ENCODE measurements around the gene CALY. TPM values are rescaled to one million over a fixed set of nuclear protein-coding genes. Genes with fewer than 3 reads are reported as not detected.

CALY gene
- total RNA-seq, 1 donor from 2014 or later: 1.5 TPM

- TF ChIP-seq, protein P1, sequence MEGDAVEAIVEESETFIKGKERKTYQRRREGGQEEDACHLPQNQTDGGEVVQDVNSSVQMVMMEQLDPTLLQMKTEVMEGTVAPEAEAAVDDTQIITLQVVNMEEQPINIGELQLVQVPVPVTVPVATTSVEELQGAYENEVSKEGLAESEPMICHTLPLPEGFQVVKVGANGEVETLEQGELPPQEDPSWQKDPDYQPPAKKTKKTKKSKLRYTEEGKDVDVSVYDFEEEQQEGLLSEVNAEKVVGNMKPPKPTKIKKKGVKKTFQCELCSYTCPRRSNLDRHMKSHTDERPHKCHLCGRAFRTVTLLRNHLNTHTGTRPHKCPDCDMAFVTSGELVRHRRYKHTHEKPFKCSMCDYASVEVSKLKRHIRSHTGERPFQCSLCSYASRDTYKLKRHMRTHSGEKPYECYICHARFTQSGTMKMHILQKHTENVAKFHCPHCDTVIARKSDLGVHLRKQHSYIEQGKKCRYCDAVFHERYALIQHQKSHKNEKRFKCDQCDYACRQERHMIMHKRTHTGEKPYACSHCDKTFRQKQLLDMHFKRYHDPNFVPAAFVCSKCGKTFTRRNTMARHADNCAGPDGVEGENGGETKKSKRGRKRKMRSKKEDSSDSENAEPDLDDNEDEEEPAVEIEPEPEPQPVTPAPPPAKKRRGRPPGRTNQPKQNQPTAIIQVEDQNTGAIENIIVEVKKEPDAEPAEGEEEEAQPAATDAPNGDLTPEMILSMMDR (conservative IDR thresholded peaks at IDR 0.05; ENCODE audit: low read depth, low read length): no peak
- H3K4me3 ChIP-seq (ENCODE audit: low read depth, low read length): no peak overlapping the region
- no peak for DNase-seq (ENCODE audit: low read depth)
These were observed 51.5 kb downstream of the CALY start for GRCh38 chr10:133285217-133285616.

DNA sequence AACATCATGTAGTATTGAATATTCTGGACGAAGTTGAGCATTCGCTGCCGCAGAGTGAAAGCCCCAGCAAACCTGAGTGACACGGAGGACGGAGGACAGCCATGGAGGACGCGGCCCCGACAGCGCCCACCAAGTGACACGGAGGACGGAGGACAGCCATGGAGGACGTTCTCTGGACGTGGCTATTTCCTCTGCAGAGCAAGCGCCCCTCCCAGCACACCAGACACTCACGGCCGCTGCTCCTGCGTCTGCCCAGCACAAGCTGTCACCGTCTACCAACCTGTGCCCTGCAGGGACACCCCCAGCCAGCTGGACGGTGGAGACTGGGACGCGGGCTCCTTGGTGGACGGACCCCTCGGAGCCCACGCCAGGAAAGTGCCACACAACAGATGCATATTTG, 52.8 kb downstream of the CALY start:
- no peak overlapping the region for H3K4me3 ChIP-seq (ENCODE audit: low read depth, low read length)
- DNase-seq (ENCODE audit: low read depth): no peak
- TF ChIP-seq, protein P1 (conservative IDR thresholded peaks at IDR 0.05; ENCODE audit: low read depth, low read length): no peak

DNA sequence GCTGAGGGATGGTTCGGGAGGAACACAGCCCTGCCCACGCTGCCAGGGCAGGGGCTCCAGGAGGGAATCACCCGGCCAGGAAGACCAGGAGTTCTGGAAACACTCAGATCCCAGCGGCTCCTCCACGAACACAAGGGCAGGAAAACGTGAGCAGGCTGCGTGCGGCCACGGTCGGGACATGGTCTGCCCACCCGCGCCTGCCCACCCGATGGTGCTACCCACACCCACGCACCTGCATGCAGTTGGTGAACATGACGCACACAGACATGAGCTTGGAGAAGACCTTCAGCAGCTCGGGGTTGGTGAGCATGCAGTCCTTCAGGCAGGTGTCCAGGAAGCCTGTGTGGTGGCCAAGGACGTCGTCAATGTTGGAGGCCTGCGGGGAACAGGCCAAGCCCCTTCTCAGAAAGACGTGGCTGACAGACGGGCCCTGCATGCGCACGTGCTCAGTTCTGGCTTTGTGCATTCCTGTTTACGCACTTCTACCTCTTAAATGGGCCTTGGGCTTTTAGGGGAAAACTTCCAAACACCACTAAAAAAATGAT, 53.8 kb downstream of the CALY start:
- H3K4me3 ChIP-seq (ENCODE audit: low read depth, low read length): no peak overlapping the region
- no peak for DNase-seq (ENCODE audit: low read depth)
- TF ChIP-seq, protein P1 (conservative IDR thresholded peaks at IDR 0.05; ENCODE audit: low read depth, low read length): no peak

GRCh38 chr10:133281628-133282372, 54.9 kb downstream of the CALY start:
- no peak for DNase-seq (ENCODE audit: low read depth)
- no peak overlapping the region for H3K4me3 ChIP-seq (ENCODE audit: low read depth, low read length)
- TF ChIP-seq, protein P1 (conservative IDR thresholded peaks at IDR 0.05; ENCODE audit: low read depth, low read length): no peak

GRCh38 chr10:133281084-133281483, 55.6 kb downstream of the CALY start:
- TF ChIP-seq, protein P1 (conservative IDR thresholded peaks at IDR 0.05; ENCODE audit: low read depth, low read length): no peak
- no peak for DNase-seq (ENCODE audit: low read depth)
- no peak overlapping the region for H3K4me3 ChIP-seq (ENCODE audit: low read depth, low read length)

GRCh38 chr10:133280391-133281059, 56.2 kb downstream of the CALY start:
- no peak overlapping the region for H3K4me3 ChIP-seq (ENCODE audit: low read depth, low read length)
- TF ChIP-seq, protein P1 (conservative IDR thresholded peaks at IDR 0.05; ENCODE audit: low read depth, low read length): no peak
- no peak for DNase-seq (ENCODE audit: low read depth)

Data from epithelial cell of proximal tubule (primary cell).